ENCODE measurements around the gene GLT8D1. TPM values are rescaled to one million over a fixed set of nuclear protein-coding genes. Genes with fewer than 3 reads are reported as not detected.
"Not testable (repeated sequence)": the region's sequence is repeated elsewhere in the genome, so short reads cannot be mapped to it uniquely, and the experiment has no call there.

Gene GLT8D1
- total and polyA plus RNA-seq, 7 experiments from 2014 or later: 18.9 to 80.9 (median 45.9) TPM

- no peak overlapping the region for H3K27ac Mint-ChIP-seq
These were observed 36.9 kb upstream of the GLT8D1 start for GRCh38 chr3:52742418-52743041.

GRCh38 chr3:52739730-52740129, 34.1 kb upstream of the GLT8D1 start:
- H3K4me3 ChIP-seq (ENCODE audit: low read length): no peak overlapping the region
- no peaks in the 10 kb centered on the region for H3K4me1 ChIP-seq (ENCODE audit: control insufficient read depth in 2 of 2, insufficient read depth in 2 of 2, low read length in 2 of 2)
- H3K27me3 Mint-ChIP-seq: no peaks in the 10 kb centered on the region
- H3K9me3 Mint-ChIP-seq: no peaks in the 10 kb centered on the region
- DNase-seq (no peak), ATAC-seq (no peak)
- no peak overlapping the region for H3K4me3 Mint-ChIP-seq
- peaks cover 4 to 46% (median 32%) of the 10 kb centered on the region in 5 donors for H3K36me3 Mint-ChIP-seq
- peaks cover 4 to 34% (median 10%) of the 10 kb centered on the region in 3 experiments for H3K36me3 ChIP-seq (ENCODE audit: control insufficient read depth in 2 of 3, insufficient read depth in 3 of 3, low read length in 3 of 3)
- H3K27ac ChIP-seq (ENCODE audit: low read depth, low read length): no peak overlapping the region
- H3K4me1 Mint-ChIP-seq: peaks cover 0 to 2% (median 0%) of the 10 kb centered on the region in 7 donors
- POLR2A ChIA-PET: no interaction called here
- no peaks in the 10 kb centered on the region for H3K27me3 ChIP-seq (ENCODE audit: control insufficient read depth in 2 of 2, insufficient read depth in 2 of 2, low read length in 2 of 2)
- H3K9me3 ChIP-seq (ENCODE audit: control insufficient read depth in 2 of 3, low read length in 3 of 3): no peaks in the 10 kb centered on the region
- H3K27ac Mint-ChIP-seq: peak overlapping the region in 2 of 9 donors; percentile 26 to 39
- CTCF ChIA-PET: no interaction called here
- intact Hi-C loops (cut with micrococcal nuclease): loop anchor here in 1 of 2 donors (5.0 kb wide), 1 partner anchor 248 kb away; no protein-coding TSS in a partner anchor

More at GRCh38 chr3:52742418-52743041, 36.9 kb upstream of the GLT8D1 start:
- DNase-seq (peak in 5 of 9 donors; percentile 18 to 35 (median 20)), ATAC-seq (peak; percentile 50)
- peaks cover 13 to 46% (median 27%) of the 10 kb centered on the region in 5 donors for H3K36me3 Mint-ChIP-seq
- H3K27me3 Mint-ChIP-seq: no peaks in the 10 kb centered on the region
- POLR2A ChIA-PET: no interaction called here
- Histone ChIP-seq H3K4me3 (ENCODE audit: low read length) (no peak overlapping the region), H3K36me3 (ENCODE audit: control insufficient read depth in 2 of 3, insufficient read depth in 3 of 3, low read length in 3 of 3) (peaks cover 4 to 51% (median 13%) of the 10 kb centered on the region in 3 experiments), H3K27ac (ENCODE audit: low read depth, low read length) (no peak overlapping the region), H3K27me3 (ENCODE audit: control insufficient read depth in 2 of 2, insufficient read depth in 2 of 2, low read length in 2 of 2) (no peaks in the 10 kb centered on the region), H3K9me3 (ENCODE audit: control insufficient read depth in 2 of 3, low read length in 3 of 3) (no peaks in the 10 kb centered on the region), H3K4me1 (ENCODE audit: control insufficient read depth in 2 of 2, insufficient read depth in 2 of 2, low read length in 2 of 2) (no peaks in the 10 kb centered on the region)
- CTCF ChIA-PET: interaction anchor here (0.7 to 1.4 kb wide), 5 partner anchors 42 to 330 kb away, joined by 3 to 7 read pairs (median 3); no protein-coding TSS in a partner anchor
- no peak overlapping the region for H3K4me3 Mint-ChIP-seq
- no peaks in the 10 kb centered on the region for H3K9me3 Mint-ChIP-seq
- intact Hi-C loops (cut with micrococcal nuclease): loop anchor here (1.0 to 5.0 kb wide), 7 partner anchors 56 to 454 kb away; partner anchors contain the start of gene SFMBT1 (in 1 of the 2)
- H3K4me1 Mint-ChIP-seq: peaks cover 0 to 2% (median 0%) of the 10 kb centered on the region in 7 donors

GRCh38 chr3:52733256-52733891, 27.8 kb upstream of the GLT8D1 start:
- Mint-ChIP-seq H3K4me3 (no peak overlapping the region), H3K4me1 (peaks cover 0 to 15% (median 9%) of the 10 kb centered on the region in 7 donors), H3K36me3 (peaks cover 15 to 70% (median 69%) of the 10 kb centered on the region in 5 donors), H3K27me3 (no peaks in the 10 kb centered on the region), H3K9me3 (peaks cover 0 to 38% (median 14%) of the 10 kb centered on the region in 11 donors), H3K27ac (no peak overlapping the region)
- H3K4me1 ChIP-seq (ENCODE audit: control insufficient read depth in 2 of 2, insufficient read depth in 2 of 2, low read length in 2 of 2): peaks cover 0 to 2% of the 10 kb centered on the region in 2 donors
- no peak for DNase-seq
- POLR2A ChIA-PET: no interaction called here
- H3K9me3 ChIP-seq (ENCODE audit: control insufficient read depth in 2 of 3, low read length in 3 of 3): peaks cover 0 to 4% (median 0%) of the 10 kb centered on the region in 3 experiments
- CTCF ChIA-PET: no interaction called here
- H3K27me3 ChIP-seq (ENCODE audit: control insufficient read depth in 2 of 2, insufficient read depth in 2 of 2, low read length in 2 of 2): no peaks in the 10 kb centered on the region
- intact Hi-C loops (cut with micrococcal nuclease): no loop called here
- H3K36me3 ChIP-seq (ENCODE audit: control insufficient read depth in 2 of 3, insufficient read depth in 3 of 3, low read length in 3 of 3): peaks cover 0 to 26% (median 11%) of the 10 kb centered on the region in 3 experiments
- no peak for ATAC-seq
- no peak overlapping the region for H3K4me3 ChIP-seq (ENCODE audit: low read length)
- no peak overlapping the region for H3K27ac ChIP-seq (ENCODE audit: low read depth, low read length)

- Histone ChIP-seq H3K36me3 (ENCODE audit: control insufficient read depth in 2 of 3, insufficient read depth in 3 of 3, low read length in 3 of 3) (peaks cover 0 to 21% (median 11%) of the 10 kb centered on the region in 3 experiments), H3K27ac (ENCODE audit: low read depth, low read length) (no peak overlapping the region), H3K4me1 (ENCODE audit: control insufficient read depth in 2 of 2, insufficient read depth in 2 of 2, low read length in 2 of 2) (peaks cover 0 to 2% of the 10 kb centered on the region in 2 donors), H3K9me3 (ENCODE audit: control insufficient read depth in 2 of 3, low read length in 3 of 3) (peaks cover 0 to 4% (median 0%) of the 10 kb centered on the region in 3 experiments), H3K4me3 (ENCODE audit: low read length) (no peak overlapping the region), H3K27me3 (ENCODE audit: control insufficient read depth in 2 of 2, insufficient read depth in 2 of 2, low read length in 2 of 2) (no peaks in the 10 kb centered on the region)
- intact Hi-C loops (cut with micrococcal nuclease): no loop called here
- Mint-ChIP-seq H3K27me3 (no peaks in the 10 kb centered on the region), H3K27ac (peak overlapping the region in 1 of 9 donors; percentile 67), H3K4me1 (peaks cover 0 to 15% (median 9%) of the 10 kb centered on the region in 7 donors), H3K36me3 (peaks cover 15 to 76% (median 70%) of the 10 kb centered on the region in 5 donors), H3K9me3 (peaks cover 0 to 42% (median 14%) of the 10 kb centered on the region in 11 donors), H3K4me3 (no peak overlapping the region)
- ChIA-PET CTCF (no interaction called here), POLR2A (no interaction called here)
- DNase-seq (no peak), ATAC-seq (no peak)
These were observed 26.0 kb upstream of the GLT8D1 start for GRCh38 chr3:52731590-52731989.

- POLR2A ChIA-PET: no interaction called here
- H3K4me3 Mint-ChIP-seq: peak overlapping the region in 4 of 10 donors; percentile 3 to 39 (median 20)
- DNase-seq: peak in 1 of 9 donors; percentile 7
- Histone ChIP-seq H3K9me3 (ENCODE audit: control insufficient read depth in 2 of 3, low read length in 3 of 3) (peaks cover 0 to 4% (median 0%) of the 10 kb centered on the region in 3 experiments), H3K4me3 (ENCODE audit: low read length) (no peak overlapping the region), H3K36me3 (ENCODE audit: control insufficient read depth in 2 of 3, insufficient read depth in 3 of 3, low read length in 3 of 3) (peaks cover 0 to 21% (median 11%) of the 10 kb centered on the region in 3 experiments), H3K4me1 (ENCODE audit: control insufficient read depth in 2 of 2, insufficient read depth in 2 of 2, low read length in 2 of 2) (peaks cover 0 to 2% of the 10 kb centered on the region in 2 donors), H3K27me3 (ENCODE audit: control insufficient read depth in 2 of 2, insufficient read depth in 2 of 2, low read length in 2 of 2) (no peaks in the 10 kb centered on the region), H3K27ac (ENCODE audit: low read depth, low read length) (no peak overlapping the region)
- H3K4me1 Mint-ChIP-seq: peaks cover 0 to 15% (median 9%) of the 10 kb centered on the region in 7 donors
- H3K27me3 Mint-ChIP-seq: no peaks in the 10 kb centered on the region
- peak overlapping the region in 8 of 9 donors; percentile 3 to 67 (median 14) for H3K27ac Mint-ChIP-seq
- peaks cover 0 to 42% (median 14%) of the 10 kb centered on the region in 11 donors for H3K9me3 Mint-ChIP-seq
- CTCF ChIA-PET: no interaction called here
- peaks cover 15 to 77% (median 68%) of the 10 kb centered on the region in 5 donors for H3K36me3 Mint-ChIP-seq
- intact Hi-C loops (cut with micrococcal nuclease): no loop called here
- no peak for ATAC-seq
These were observed 25.1 kb upstream of the GLT8D1 start for GRCh38 chr3:52730681-52731080.

GRCh38 chr3:52728753-52729152, 23.2 kb upstream of the GLT8D1 start:
- H3K4me3 Mint-ChIP-seq; intact Hi-C loops (cut with micrococcal nuclease); H3K27ac ChIP-seq (ENCODE audit: low read depth, low read length); H3K4me1 ChIP-seq (ENCODE audit: control insufficient read depth in 2 of 2, insufficient read depth in 2 of 2, low read length in 2 of 2); H3K4me3 ChIP-seq (ENCODE audit: low read length); ATAC-seq; H3K9me3 ChIP-seq (ENCODE audit: control insufficient read depth in 2 of 3, low read length in 3 of 3); H3K27me3 ChIP-seq (ENCODE audit: control insufficient read depth in 2 of 2, insufficient read depth in 2 of 2, low read length in 2 of 2); POLR2A ChIA-PET; CTCF ChIA-PET; H3K27me3 Mint-ChIP-seq; DNase-seq; H3K27ac Mint-ChIP-seq: not testable (repeated sequence)
- Mint-ChIP-seq H3K36me3 (peaks cover 18 to 62% (median 57%) of the 10 kb centered on the region in 5 donors), H3K9me3 (peaks cover 0 to 42% (median 14%) of the 10 kb centered on the region in 11 donors), H3K4me1 (peaks cover 0 to 15% (median 9%) of the 10 kb centered on the region in 7 donors)
- peaks cover 0 to 16% (median 11%) of the 10 kb centered on the region in 3 experiments for H3K36me3 ChIP-seq (ENCODE audit: control insufficient read depth in 2 of 3, insufficient read depth in 3 of 3, low read length in 3 of 3)
